GM19193 (cell line): ENCODE measurements around the gene PLEKHG5.

ENCODE experiments used
- POLR2A ChIP-seq: IDR thresholded peaks from 4 replicates; pipeline ENCODE4 v1.6.1; 2011; ENCODE audit not compliant: insufficient read depth, insufficient read length; ENCODE audit errors: extremely low read depth

The PLEKHG5 gene

DNA sequence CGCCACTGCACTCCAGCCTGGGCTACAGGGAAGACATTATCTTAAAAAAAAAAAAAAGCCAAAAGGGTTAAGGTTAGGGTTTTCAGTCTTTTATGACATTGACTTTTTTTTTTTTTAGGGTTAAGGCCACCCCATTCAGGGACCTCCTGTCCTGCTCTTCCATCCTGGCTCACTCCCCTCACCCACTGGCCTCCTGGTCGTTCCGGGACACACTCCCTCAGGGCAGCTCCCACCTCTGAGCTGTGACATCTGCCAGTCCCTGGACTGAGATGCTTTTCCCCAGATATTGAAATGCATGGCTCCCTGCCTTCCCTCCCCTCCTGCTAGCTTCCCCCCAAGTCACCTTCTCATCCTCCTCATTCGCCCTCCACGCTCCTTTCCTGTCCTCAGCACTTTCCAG, 9.6 kb downstream of the PLEKHG5 start:
- TF ChIP-seq POLR2A = no peak

DNA sequence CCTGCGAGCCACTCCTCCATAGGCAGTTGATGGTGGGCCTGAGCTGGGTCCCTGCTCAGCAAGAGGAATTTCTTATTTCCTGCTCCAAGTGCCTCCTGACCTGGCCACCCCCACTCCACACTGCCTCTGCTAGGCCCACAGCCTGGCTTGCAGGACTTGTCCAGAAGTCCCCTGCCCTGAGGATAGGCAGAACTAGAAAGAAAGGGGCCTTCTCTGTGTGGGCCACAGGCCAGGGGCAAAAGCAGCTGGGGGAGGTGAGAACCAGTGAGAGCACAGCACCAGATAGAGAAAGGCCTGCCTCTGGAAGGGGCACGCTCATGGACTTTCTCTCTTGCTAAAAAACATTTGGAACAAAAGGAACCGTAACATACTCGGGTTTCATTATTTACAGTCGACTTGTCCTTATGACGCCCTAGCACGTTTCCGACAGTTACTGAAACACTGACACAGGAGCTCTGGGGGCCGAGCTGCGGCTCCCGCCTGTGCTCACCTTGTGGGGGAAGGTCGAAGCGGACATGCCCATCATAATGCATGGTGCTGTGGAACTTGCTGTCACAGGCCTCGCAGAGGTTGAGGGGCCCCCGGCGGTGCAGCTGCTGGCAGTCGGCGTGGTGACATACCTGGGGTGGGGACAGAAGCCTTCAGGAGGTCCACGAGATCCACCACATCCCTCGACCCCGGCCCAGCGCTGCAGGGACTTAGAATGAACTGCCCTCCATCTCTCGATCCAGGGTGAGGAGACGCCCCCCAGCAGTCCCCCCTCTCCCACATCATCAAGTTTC, 14.2 kb downstream of the PLEKHG5 start:
- TF ChIP-seq POLR2A = no peak

DNA sequence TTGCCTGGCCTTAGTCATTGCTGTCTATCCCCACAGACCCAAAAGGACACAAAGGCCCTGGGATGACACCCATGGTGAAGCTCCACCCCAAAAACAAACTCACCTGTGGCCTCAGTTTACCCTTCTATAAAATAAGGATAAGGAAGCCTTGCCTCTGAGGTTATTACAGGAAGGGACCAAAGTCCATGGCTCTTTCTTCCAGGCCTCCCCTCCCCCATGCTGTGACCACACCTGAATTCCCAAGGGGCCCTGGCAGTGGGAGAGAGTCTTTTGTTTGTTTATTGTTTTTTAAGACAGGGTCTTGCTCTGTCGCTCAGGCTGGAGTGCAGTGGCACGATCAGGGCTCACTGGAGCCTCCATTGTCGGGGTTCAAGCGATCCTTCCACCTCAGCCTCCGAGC, 15.0 kb downstream of the PLEKHG5 start:
- no peak for TF ChIP-seq POLR2A

DNA sequence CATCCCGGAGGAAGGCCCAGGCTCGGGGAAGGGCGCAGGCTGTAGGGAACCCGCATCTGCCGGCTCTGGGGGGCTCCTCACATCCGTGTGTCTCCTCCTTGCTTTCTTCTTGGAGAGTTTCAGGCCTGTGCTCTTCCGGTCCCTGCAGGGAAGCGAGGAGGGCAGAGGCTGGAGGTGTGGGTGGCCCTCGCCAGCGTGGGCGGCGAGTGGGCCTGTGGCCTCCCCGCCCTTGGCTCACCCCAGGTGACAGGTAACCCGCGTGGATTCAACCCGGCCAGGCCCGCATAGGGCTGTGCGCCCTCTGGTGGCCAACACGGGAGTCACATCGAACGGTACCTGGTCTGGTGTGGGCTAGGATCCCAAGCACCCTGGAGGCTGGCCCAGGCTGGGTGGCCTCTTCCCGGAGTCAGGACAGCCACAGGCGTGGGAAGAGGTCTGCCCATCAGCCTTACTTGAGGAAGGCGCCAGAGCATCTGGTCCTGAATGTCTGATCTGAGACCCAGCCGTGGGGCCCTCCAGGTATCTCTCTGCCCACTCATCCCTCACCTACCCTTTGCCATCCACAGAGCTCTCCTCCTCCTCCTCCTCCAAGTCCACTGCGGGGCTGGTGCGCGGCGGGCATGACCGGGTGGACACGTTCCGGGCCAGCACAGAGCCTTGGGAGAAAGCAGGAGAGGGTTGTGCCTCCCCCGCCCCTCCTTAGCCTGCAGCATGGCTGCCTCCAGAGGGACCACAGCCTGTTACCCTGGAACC, 15.9 kb downstream of the PLEKHG5 start:
- TF ChIP-seq POLR2A = no peak

DNA sequence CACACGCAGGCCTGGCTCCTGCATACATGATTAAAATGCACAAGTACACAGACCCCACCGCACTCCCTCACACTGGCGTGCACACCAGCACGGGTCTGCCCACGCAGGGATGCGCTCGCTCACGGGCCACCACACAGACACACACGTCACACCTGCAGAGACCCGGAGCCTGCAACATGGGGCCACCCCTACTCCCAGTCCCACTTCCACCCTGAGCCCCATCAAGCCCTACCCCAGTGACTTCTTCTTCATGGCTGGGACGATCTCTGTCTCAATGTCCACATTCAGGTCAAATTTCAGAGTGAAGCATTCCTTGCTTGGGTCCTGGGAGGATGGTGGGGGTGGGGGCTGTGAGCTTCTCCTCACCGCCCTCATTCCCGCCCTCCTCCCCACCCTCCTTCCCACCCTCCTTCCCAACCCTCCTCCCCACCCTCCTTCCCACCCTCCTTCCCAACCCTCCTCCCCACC, 16.6 kb downstream of the PLEKHG5 start:
- no peak for TF ChIP-seq POLR2A

DNA sequence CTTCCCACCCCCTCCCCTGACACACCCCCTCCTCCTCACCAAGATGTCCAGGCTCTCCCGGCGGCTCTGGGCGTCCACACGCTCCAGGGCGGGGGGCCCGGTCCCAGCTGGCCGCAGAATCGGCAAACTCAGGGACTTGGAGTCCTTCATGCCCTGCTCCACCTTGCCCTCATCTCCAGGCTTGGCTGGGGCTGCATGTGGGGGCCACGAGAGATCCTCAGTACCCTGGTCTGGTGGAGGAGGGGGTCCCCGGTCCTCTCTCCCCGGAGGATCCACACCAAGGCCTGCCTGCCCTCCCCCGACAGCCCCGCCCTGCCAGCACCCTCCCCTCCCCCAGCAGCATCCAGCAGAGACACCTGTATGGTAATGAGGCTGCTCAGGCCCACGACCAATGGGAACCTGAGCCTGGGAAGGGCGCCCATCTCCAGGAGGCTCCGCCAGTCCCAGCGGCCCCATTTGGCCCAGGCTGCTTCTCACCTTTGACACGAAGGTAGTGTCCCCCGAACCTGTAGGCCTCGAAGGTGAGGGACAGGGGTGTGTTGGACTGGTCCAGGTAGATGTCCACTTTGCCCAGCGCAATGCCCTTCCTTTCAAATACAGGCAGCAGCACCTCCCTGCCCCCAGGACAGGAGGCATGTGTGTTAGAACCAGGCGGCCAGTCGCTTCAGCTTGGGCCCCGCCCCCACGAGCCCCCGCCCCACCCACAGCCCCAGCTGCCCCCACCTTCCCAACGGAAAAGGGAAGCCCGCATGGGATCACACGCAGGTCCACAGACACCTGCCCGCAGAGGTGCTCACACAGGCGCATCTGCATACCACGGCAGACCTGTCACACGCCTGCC, 17.3 kb downstream of the PLEKHG5 start:
- TF ChIP-seq POLR2A = no peak

DNA sequence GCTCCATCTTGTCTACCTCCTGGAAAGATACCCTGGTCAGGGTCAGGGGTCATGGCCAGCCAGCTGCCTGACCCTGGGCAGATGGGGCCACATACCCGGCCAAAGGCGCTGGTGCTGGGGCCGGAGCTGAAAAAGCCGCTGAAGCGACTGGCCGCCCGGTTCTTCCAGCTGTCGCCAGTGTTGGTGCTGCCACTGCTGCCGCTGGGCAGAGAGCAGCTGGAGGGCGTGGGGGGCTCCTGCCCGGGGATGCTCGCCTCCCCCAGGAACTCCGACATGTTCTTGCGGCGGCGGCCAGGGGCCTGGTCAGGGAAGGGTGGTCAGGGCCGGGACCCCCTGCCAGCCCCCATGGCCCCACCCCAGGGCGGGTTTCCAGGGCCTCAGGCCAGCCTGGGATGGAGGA, 18.3 kb downstream of the PLEKHG5 start:
- TF ChIP-seq POLR2A = no peak

DNA sequence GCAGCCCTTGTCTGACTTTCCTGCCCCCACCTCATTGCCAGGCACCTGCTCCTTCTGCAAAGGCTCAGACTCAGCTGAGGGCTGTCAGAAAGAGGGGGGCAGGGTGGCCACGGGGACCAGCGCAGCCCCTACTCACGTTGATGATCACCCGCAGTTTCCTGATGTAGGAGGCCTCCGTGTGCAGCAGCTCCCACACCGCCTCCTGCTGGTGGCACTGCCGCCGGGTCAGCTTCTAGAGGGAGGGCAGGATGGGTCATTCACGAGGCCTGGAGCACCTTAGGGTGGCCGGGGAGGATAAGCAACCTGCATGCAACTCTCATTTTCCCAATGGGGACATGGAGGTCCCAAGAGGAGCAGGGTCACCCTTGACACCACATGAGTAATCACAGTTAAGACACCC, 19.1 kb downstream of the PLEKHG5 start:
- no peak for TF ChIP-seq POLR2A

DNA sequence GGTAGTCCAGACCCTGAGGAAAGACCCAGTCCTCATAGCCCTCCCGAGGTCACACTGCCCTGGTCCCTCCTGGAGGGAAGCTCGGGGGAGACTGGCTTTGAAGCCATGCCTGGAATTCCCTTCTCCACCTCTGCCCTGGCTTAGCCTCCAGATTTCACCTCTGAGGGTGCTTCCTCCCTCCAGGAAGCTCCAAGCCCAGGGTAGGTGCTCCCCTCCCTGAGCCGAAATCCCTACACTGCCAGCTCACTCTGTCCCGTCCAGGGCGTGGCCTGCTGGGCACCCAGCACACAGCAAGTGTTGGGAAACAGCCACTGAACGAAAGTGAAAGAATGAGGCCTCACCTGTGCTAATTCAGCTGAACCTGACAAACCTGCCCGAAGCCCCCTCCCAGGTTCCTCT, 19.5 kb downstream of the PLEKHG5 start:
- no peak for TF ChIP-seq POLR2A

DNA sequence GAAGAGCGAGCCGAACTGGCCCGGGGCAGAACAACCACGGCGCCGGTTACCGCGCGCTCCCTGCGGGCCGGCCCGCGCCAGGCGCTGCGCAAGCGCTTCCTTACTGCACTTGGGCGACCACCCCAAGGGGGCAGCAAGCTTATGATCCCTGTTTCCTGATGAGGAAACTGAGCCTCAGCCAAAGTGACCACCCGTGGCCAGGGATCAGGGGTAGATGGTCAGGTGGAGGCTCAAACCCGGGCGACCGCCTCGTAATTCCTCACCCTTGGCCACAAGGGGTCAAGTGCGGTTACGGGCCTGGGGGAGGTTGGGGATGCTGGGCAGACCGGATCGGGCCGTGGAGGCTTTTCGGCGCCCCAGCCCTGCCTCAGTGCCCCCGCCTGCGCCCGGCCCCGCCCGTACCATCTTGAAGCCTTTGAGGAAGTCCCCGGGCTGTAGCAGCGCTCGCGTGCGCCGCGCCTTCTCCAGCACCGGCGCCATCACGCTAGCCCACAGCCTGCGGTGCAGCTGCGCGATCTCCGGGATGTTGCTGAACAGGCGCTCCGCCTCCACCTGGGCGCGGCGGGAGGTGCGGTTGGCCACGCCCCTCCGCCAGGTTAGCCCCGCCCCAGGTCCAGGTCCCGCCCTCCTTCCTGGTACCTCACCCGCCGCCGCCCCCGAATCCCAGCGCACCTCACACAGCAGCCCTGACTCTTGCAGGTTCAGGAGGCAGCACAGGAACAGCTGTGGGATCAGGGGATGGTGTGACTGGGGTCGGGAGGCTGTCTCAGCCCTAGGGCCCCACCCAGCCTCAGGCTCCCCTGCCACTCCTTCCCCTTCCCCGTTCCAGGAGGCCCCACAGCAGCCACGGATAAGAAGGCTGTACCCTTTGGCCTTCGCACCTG, 20.1 kb downstream of the PLEKHG5 start:
- no peak for TF ChIP-seq POLR2A

DNA sequence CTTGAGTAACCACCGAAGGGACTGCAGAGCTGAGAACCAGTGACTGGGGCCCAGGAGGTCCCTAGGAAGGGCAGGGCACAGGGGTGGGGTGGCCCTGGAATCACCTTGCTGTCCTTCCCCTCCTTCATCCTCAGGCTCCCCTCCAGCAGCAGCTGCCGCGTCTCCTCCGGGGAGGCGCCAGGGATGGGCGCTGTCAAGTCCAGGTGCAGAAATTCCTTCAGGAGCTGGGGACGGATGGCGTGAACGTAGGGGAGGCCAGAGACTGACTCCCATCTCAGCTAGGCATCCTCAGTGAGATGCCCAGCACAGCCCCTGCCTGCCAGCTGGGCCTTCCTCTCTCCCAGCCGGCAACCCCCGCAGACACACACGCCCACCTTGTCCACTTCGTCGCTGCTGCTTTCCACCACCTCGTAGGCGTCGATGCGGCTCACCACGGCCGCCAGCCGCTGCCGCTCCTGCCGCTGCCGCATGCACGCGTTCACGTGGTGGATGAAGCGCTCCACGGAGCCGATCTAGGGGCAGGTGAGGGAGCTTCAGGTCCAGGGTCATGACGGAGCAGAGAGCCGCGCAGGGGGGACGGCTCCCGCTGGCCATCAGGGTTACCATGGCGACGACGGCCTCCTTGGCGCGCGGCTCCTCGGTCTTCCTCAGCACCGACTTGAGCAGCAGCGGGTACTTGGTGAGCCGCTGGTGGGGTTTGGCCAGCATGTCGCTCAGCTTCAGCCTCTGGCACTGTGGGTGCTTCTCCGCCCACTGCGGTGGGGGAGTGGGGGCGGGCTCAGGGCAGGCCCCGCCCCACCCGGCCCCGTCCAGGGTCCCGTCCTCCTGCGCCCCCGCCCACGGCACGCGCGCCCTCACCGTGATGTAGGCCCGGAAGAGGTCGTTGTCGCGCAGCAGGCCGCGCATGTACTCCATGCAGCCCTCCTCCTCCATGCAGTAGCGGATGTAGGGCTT, 21.1 kb downstream of the PLEKHG5 start:
- no peak for TF ChIP-seq POLR2A

DNA sequence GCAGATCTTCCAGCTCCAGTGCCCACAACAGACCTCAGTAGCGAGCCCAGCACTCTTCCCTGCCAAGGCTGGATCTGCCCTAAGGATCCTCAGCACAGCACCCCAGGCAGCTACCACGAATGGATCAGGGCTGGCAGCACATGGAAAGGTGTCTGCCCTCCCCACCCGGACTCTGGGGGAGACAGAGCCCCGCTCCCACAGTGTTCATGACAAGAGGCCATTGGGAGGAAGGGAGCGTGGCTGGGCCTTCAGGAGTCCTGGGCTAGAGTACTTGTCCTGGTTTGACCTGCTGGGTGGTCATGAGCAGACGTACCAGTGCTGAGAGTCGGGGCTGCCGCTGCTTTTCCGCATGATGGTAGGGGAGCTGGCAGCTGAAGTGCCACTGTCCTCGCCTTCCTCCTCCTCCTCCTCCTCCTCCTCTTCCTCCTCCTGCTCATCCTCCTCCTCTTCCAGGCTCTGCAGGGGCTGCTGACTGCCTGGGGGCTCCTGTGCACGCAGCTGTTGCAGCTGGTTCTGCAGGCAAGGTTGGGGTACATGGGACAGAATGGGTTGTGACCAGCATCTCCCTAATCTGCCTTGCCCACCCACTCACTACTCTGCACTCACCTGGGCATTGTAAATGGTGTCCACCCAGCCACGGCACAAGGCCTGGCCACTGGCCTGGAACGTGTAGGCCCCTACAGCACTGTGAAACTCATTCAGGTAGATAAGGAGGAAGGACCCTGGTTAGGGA, 22.6 kb downstream of the PLEKHG5 start:
- no peak for TF ChIP-seq POLR2A

DNA sequence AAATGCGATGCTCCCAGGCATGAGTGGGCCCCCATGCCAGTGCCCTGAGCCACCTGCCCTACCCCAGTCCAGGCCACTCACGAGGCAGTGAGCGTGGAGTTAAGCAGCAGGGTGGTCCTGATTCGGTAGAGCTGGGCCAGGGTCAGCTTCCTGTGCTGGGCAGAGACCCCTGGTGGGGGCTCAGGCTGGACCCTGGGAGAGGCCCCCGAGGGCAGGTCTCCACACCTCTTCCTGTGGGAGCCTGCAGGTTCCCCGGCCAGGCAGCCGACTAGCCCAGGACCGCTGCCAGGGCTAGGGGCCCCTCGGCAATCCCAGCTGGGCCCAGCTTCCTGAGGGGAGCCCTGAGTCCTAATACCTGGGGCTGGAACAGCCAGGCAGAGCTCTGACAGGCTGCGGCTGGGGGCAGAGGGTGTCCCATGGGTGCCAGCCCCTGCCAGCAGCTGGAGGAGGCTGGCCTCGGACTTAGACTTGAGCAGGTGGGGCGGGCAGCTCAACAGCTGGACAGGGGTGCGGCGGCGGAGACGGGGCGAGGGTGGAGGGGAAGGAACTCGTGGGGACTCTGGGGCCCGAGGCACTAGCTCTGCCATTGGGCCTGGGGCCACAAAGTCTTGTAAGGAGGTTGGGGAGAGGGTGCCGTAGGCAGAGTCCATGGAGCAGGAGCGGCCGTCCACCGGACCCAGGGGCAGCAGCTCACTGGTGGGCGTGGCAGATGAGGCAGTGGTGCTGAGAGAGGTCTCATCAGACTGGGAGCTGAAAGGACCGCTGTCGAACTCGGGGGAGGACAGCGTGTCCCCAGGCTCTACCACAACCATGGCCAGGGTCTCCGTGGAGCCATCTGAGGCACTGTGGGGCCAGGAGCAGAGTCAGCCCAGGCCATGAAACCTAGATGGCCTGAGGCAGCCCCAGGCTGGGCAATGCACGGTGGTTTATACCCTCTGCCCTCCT, 23.5 kb downstream of the PLEKHG5 start:
- TF ChIP-seq POLR2A = no peak
